Endothelial cell (in vitro differentiated cells): ENCODE data around the gene ZFTA. TPM values are rescaled to one million over a fixed set of nuclear protein-coding genes. Genes with fewer than 3 reads are reported as not detected.

Source experiments
- DNase-seq: peaks from one replicate; pipeline ENCODE4 v3.0.0; 2021; ENCODE audit warnings: low spot score
- H3K27ac Mint-ChIP-seq: one replicate; pipeline ENCODE4 v1.8.0; 2021; ENCODE audit warnings: mixed read lengths, inconsistent platforms; ENCODE audit not compliant: unreplicated experiment
- H3K27me3 Mint-ChIP-seq: one replicate; pipeline ENCODE4 v1.8.0; 2021; ENCODE audit warnings: mild to moderate bottlenecking, moderate library complexity, mixed read lengths, inconsistent platforms; ENCODE audit not compliant: unreplicated experiment
- H3K36me3 Mint-ChIP-seq: one replicate; pipeline ENCODE4 v1.8.0; 2021; ENCODE audit warnings: mild to moderate bottlenecking, low read depth, mixed read lengths, inconsistent platforms; ENCODE audit not compliant: unreplicated experiment
- H3K4me1 Mint-ChIP-seq: one replicate; pipeline ENCODE4 v1.8.0; 2021; ENCODE audit warnings: mild to moderate bottlenecking, mixed read lengths, inconsistent platforms; ENCODE audit not compliant: unreplicated experiment
- H3K4me3 Mint-ChIP-seq: one replicate; pipeline ENCODE4 v1.8.0; 2021; ENCODE audit warnings: mild to moderate bottlenecking, mixed read lengths, inconsistent platforms; ENCODE audit not compliant: unreplicated experiment
- H3K9me3 Mint-ChIP-seq: one replicate; pipeline ENCODE4 v1.8.0; 2021; ENCODE audit warnings: mixed read lengths, inconsistent platforms; ENCODE audit not compliant: unreplicated experiment
- total RNA-seq: library from RNA; stranded (reverse); fragmentation: NEBNext Ultra II Directional; extraction: Animal tissue kit (Norgen Biotek cat#: 25700); gene quantifications from one replicate; pipeline ENCODE4 v1.2.1, GENCODE V29; 2021; ENCODE audit not compliant: unreplicated experiment
- TF ChIP-seq, protein P1 (sequence below): fragments of 200-600 bp; sonication (generic); IDR thresholded peaks from one replicate; pipeline ENCODE4 v1.5.0; 2021; ENCODE audit warnings: antibody characterized with exemption; ENCODE audit not compliant: unreplicated experiment

Gene ZFTA
- total RNA-seq, 1 donor from 2014 or later = 41.1 TPM

DNA sequence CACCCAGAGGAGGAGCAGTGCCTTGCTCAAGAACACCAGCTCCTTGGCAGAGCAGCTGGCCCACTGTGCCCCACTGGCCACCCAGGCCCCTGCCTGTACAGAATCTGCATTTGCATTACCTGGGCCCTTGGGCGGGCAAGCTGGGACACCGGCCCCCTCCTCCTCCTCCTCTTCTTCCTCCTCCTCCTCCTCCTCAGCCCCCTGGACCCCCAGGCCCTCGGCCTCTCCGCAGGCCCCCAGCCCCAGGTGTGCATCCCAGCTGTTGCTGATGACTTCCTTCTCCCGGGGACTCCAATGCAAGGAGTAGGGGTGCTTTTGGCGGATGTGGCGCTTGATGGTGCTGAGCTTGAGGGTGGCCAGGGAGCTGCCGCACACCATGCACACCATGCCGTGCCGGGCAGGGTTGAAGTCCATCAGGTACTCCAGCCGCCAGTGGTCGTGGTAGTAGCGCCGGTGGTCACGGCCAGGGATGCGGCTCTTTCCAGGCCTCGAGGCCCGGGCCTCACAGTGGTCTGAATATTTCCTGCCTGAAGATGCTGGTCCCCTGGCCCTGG lies 2.8 kb downstream of the ZFTA start:
- Mint-ChIP-seq H3K36me3 (peaks cover 11% of the 10 kb centered on the region), H3K4me1 (peaks cover 26% of the 10 kb centered on the region), H3K4me3 (no peak overlapping the region), H3K27ac (no peak overlapping the region), H3K9me3 (no peaks in the 10 kb centered on the region), H3K27me3 (peaks cover 11% of the 10 kb centered on the region)
- DNase-seq = no peak
- TF ChIP-seq, protein P1, sequence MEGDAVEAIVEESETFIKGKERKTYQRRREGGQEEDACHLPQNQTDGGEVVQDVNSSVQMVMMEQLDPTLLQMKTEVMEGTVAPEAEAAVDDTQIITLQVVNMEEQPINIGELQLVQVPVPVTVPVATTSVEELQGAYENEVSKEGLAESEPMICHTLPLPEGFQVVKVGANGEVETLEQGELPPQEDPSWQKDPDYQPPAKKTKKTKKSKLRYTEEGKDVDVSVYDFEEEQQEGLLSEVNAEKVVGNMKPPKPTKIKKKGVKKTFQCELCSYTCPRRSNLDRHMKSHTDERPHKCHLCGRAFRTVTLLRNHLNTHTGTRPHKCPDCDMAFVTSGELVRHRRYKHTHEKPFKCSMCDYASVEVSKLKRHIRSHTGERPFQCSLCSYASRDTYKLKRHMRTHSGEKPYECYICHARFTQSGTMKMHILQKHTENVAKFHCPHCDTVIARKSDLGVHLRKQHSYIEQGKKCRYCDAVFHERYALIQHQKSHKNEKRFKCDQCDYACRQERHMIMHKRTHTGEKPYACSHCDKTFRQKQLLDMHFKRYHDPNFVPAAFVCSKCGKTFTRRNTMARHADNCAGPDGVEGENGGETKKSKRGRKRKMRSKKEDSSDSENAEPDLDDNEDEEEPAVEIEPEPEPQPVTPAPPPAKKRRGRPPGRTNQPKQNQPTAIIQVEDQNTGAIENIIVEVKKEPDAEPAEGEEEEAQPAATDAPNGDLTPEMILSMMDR = no peak

DNA sequence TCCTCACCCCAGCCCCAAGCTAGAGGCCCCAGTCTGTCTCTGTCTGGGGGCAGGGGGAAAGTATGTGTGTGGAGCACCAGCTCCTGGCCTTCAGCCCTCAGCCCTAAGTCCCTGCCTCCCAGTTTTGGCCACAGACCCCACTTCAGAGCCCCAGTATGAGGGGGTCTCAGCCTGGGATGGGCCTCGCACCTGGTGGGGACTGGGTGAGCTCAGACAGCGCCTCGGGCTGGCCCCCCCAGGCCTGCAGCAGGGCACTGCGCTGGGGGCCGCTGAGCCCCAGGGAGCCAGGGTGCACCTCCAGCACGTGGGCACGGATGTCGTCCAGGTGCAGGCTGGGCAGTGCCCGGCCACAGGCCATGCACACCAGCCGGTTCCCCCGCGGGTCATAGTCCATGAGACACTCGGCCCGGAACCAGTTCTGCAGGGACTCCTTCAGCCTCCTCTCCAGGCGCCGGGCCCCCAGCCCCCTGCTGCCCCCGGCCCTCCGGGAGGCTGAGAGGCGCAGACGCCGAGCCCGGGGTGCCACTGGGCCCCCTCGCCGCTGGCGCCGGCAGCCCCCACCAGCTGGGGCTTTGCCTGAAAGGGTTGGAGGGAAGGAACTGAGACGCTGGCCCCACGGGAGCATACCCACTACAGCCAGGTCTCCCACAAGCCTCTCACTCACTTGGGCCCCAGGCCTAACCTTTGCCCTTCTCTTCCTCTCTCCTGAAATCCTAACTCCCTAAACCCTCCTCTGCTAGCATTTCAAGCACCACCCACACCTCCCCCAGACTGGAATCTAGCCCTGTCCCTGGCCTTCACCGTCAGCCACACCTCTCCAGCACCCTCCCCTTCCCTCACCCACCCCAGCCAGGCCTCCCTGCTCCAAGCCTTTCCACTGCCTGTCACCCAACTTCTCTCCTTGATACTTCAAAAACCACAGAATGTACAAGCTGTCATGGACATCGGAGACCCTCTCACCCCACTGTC lies 3.6 kb downstream of the ZFTA start:
- Mint-ChIP-seq H3K4me3 (no peak overlapping the region), H3K36me3 (peaks cover 11% of the 10 kb centered on the region), H3K27me3 (peaks cover 11% of the 10 kb centered on the region), H3K9me3 (no peaks in the 10 kb centered on the region), H3K4me1 (peaks cover 23% of the 10 kb centered on the region), H3K27ac (no peak overlapping the region)
- DNase-seq = no peak
- TF ChIP-seq, protein P1 = no peak

DNA sequence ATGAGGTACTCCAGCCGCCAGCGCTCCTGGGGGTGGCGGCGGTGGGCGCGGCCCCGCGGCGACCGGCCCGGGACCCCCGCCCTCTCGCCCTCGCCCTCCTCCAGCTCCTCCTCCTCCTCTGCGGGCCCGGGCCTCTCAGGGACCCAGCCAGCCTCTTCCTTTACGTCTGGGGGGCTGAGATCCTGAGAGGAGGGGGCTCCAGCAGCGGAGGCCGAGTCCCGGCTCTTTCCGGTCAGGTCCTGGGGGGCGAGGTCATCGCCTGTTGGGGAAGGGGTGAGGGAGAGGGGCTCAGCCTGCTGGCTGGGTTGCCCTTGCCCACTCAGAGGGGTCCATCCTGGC lies 4.3 kb downstream of the ZFTA start:
- Mint-ChIP-seq H3K36me3 (peaks cover 11% of the 10 kb centered on the region), H3K27ac (no peak overlapping the region), H3K4me1 (peaks cover 25% of the 10 kb centered on the region), H3K4me3 (no peak overlapping the region), H3K27me3 (peaks cover 9% of the 10 kb centered on the region), H3K9me3 (no peaks in the 10 kb centered on the region)
- TF ChIP-seq, protein P1 = no peak
- DNase-seq = no peak

DNA sequence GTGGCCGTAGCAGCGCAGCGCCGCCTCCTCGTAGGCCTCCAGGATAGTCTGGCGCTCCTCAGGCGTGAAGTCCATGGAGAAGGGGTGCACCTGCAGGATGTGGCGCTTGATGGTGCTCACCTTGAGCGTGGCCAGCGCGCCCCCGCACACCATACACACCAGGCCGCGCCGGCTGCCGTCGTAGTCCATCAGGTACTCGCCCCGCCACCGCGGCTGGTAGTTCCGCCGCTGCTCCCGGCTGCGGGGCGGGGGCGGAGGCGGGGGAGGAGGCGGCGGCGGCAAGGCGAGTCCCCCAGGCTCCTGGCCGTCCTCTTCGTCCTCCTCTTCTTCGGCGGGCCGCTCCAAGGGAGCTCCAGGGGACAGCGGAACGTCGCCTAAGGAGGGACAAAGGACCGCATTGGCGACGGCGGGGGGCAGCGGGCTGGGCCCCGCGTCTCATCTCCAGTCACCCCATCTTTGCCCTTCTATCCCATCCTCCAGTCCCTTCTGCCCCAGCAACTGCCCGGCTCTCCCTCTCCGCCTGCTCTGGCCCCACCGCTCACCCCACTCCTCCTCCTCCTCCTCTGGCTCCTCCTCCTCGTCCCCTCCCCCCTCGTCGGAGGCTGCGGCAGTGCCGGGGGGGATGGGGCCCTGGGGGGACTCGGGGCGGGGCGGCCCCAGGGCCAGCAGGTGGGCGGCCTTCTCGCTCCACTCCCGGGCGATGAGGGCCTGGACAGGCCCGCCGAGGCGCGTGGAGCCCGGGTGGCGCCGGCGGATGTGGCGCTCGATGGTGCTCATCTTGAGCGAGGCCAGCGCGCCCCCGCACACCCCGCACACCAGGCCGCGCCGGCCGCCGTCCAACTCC lies 4.9 kb downstream of the ZFTA start:
- peak; percentile 35 for DNase-seq
- Mint-ChIP-seq H3K36me3 (peaks cover 11% of the 10 kb centered on the region), H3K4me3 (peak overlapping the region; percentile 42), H3K27me3 (peaks cover 9% of the 10 kb centered on the region), H3K9me3 (no peaks in the 10 kb centered on the region), H3K27ac (no peak overlapping the region), H3K4me1 (peaks cover 29% of the 10 kb centered on the region)
- TF ChIP-seq, protein P1 = no peak
